Psoas muscle (tissue), 8 donors: ENCODE measurements around the gene B3GNT9. TPM values are rescaled to one million over a fixed set of nuclear protein-coding genes. Genes with fewer than 3 reads are reported as not detected.

ENCODE experiments used
- ATAC-seq, 4 donors: fragments of 200-7000 bp; cut with Tn5 transposase; one replicate each; pipeline ENCODE4 v1.9.1; 2020; ENCODE audit warnings: moderate library complexity in 3 of 4, mild to moderate bottlenecking in 2 of 4
- DNase-seq, 2 donors: peaks; one replicate each; pipeline ENCODE4 v3.0.0-alpha.2; 2020
- H3K27ac ChIP-seq: fragments of 200-600 bp; one replicate; pipeline ENCODE4 v1.8.0; 2022
- H3K27me3 ChIP-seq, 3 donors: fragments of 200-600 bp in 1 of 3; one replicate each; pipeline versions ENCODE4 v1.6.1 to v1.8.0; 2013 to 2022; ENCODE audit warnings: low read length in 2 of 3, mild to moderate bottlenecking in 2 of 3, moderate library complexity in 1 of 3; ENCODE audit not compliant: insufficient read depth in 3 of 3
- H3K36me3 ChIP-seq, 2 donors: fragments of 200-600 bp in 1 of 2; one replicate each; pipeline versions ENCODE4 v1.6.1 to v1.8.0; 2013 to 2022; ENCODE audit warnings: low read depth in 1 of 2, mild to moderate bottlenecking in 1 of 2, moderate library complexity in 1 of 2; ENCODE audit not compliant: insufficient read depth in 1 of 2
- H3K4me1 ChIP-seq: fragments of 200-600 bp; one replicate; pipeline ENCODE4 v1.8.0; 2022
- H3K4me3 ChIP-seq: fragments of 200-600 bp; one replicate; pipeline ENCODE4 v1.8.0; 2022; ENCODE audit warnings: mild to moderate bottlenecking
- H3K9me3 ChIP-seq: fragments of 200-600 bp; one replicate; pipeline ENCODE4 v1.8.0; 2022
- CTCF ChIP-seq: fragments of 200-600 bp; IDR thresholded peaks from one replicate; pipeline ENCODE4 v1.8.0; 2022; ENCODE audit warnings: antibody characterized with exemption
- WGBS, 3 donors: extraction: QIAGEN DNeasy Blood & Tissue Kit; methylation state at CpG; one replicate each; pipeline versions ENCODE4 v1.1.6 to v1.1.7; 2013; 5-methylcytosine and 5-hydroxymethylcytosine counted together
- intact Hi-C, 2 donors: fragments of 100-400 bp; cut with DNase I; formaldehyde crosslinking; loops; one replicate each; pipeline versions ENCODE4 v1.11.0 to v1.14.2; 2022
- polyA plus RNA-seq, 3 donors: library from polyadenylated mRNA; stranded (reverse); fragments of 200-250 nt; gene quantifications; one replicate each; pipeline ENCODE4 v1.2.3, GENCODE V29; 2013
- total RNA-seq, 4 donors: library from RNA; stranded (reverse); fragmentation: NEBNext Ultra II Directional in 2 of 4; extraction: Animal tissue kit (Norgen Biotek cat#: 25700) in 2 of 4; gene quantifications; one replicate each; pipeline versions ENCODE4 v1.2.1 to v1.2.4, GENCODE V29; 2021 to 2023
- donor health status: healthy with polysubstance abuse.
- donor health status: DM: no; HTN: no; CAD: no; lungs with moderate emphysema.
- donor health status: Bipolar disorder and iron deficiency.
- donor health status: healthy.
- donor health status: DM: yes; HTN: yes; CAD: no.
- donor health status: DM: no; HTN: no; CAD: no.
- donor health status: DM: no; HTN: no; CAD: no.
- donor health status: DM: yes; HTN: yes; CAD: no.

The B3GNT9 gene
- total and polyA plus RNA-seq, 7 donors, result 0.69 to 4.1 (median 1.2) TPM

DNA sequence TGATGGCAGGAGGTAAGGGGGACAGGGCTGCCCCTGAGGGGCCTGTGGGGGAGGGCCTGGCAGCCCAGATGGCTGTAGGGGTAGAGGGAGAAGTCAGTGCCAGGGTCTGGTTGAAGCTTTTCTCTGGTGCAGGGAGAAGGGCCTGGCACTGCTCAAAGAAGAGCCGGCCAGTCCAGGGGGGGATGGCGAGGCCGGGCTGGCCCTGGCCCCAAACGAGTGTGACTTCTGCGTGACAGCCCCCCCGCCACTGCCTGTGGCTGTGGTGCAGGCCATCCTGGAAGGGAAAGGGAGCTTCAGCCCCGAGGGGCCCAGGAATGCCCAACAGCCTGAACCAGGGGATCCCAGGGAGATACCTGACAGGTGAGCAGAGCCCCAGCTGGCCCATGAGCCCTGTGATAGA, 16.8 kb upstream of the B3GNT9 start:
- peak in 1 of 2 donors; percentile 12 for DNase-seq
- H3K4me3 ChIP-seq, result no peak overlapping the region
- H3K36me3 ChIP-seq, result peaks cover 0 to 20% of the 10 kb centered on the region in 2 donors
- H3K9me3 ChIP-seq, result no peaks in the 10 kb centered on the region
- 78 to 92% (median 85%) methylated on average over 7 of the region's 7 CpGs for WGBS, 3 donors
- TF ChIP-seq CTCF, result no peak
- H3K4me1 ChIP-seq, result peaks cover 40% of the 10 kb centered on the region
- no peaks in the 10 kb centered on the region for H3K27me3 ChIP-seq
- intact Hi-C loops, result no loop called here
- no peak for ATAC-seq
- H3K27ac ChIP-seq, result peak overlapping the region; percentile 97

DNA sequence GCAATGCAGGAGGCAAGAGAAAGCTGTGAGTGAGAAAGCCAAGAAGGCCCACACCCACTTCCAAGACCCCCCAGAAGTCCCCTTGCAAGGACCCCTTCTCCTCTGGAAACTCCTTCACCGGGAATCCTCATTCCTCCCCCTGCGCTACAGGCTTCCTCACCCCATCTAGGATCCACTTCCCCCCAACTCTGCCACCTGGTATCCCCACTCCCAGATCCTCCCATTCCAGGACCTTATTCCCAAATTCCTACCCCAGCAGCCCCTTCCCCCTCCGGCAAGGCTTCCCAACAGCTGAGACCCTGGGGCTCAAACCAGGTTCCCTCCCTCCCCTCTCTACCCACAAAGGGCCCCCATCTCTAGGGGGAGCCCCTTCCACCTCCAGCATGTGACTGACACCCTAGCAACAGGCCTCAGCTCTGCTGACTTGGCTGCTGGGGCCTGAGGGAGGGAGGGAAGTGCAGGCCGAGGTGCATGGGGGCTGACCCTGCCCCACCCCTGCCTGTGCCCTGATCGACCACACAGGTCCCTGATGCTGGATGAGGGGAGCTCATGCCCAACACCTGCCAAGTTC, 15.9 kb upstream of the B3GNT9 start:
- Histone ChIP-seq H3K27ac (peak overlapping the region; percentile 97), H3K36me3 (peaks cover 0 to 20% of the 10 kb centered on the region in 2 donors), H3K9me3 (no peaks in the 10 kb centered on the region), H3K4me1 (peaks cover 43% of the 10 kb centered on the region), H3K27me3 (no peaks in the 10 kb centered on the region), H3K4me3 (no peak overlapping the region)
- TF ChIP-seq CTCF, result no peak
- intact Hi-C loops, result no loop called here
- DNase-seq (no peak), ATAC-seq (no peak)
- 73 to 88% (median 83%) methylated on average over 5 of the region's 5 CpGs for WGBS, 3 donors

GRCh38 chr16:67166110-67166547, 15.3 kb upstream of the B3GNT9 start:
- H3K36me3 ChIP-seq, result peaks cover 0 to 20% of the 10 kb centered on the region in 2 donors
- WGBS, 3 donors, result 52 to 62% (median 54%) methylated on average over 10 to 18 of the region's 18 CpGs
- intact Hi-C loops, result no loop called here
- peak overlapping the region; percentile 93 for H3K27ac ChIP-seq
- no peaks in the 10 kb centered on the region for H3K9me3 ChIP-seq
- peak in 1 of 2 donors; percentile 8 for DNase-seq
- no peak for TF ChIP-seq CTCF
- H3K4me3 ChIP-seq, result no peak overlapping the region
- no peak for ATAC-seq
- no peaks in the 10 kb centered on the region for H3K27me3 ChIP-seq
- peaks cover 48% of the 10 kb centered on the region for H3K4me1 ChIP-seq

DNA sequence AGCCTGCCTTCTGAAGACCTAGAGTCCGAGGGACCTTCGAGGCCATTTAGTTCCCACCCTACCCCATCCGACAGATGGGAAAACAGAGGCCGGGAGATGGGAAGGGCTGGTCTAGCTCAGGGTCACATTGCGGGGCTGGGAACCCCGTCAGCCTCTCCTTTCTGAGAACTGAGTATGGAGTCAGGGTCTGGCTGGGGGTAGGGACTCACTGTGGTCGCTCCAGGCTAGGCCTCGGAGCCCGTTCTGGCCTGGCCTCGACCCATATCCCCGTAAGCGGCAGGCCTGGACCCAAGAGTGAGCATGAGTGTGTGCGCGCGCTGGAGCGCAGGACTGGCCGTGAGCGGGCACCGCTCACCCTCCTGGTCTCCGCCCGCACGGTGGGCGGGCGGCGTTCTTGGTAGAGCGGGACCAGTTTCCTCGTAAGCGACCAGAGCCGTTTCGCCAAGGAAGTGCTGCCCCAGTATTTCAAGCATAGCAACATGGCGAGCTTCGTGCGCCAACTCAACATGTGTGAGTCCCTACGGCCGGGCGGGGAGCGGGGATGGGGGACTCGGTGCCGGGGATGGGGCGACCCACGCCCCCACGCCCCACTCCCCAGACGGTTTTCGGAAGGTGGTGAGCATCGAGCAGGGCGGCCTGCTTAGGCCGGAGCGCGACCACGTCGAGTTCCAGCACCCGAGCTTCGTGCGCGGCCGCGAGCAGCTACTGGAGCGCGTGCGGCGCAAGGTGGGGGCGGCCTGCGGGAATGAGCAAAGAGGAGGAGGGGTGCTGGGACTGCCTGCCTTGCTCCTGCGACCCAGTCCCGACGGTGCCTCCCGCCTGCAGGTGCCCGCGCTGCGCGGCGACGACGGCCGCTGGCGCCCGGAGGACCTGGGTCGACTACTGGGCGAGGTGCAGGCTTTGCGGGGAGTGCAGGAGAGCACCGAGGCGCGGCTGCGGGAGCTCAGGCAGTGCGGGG, 14.6 kb upstream of the B3GNT9 start:
- Histone ChIP-seq H3K4me1 (peaks cover 49% of the 10 kb centered on the region), H3K27me3 (no peaks in the 10 kb centered on the region), H3K4me3 (peak overlapping the region; percentile 76), H3K9me3 (no peaks in the 10 kb centered on the region), H3K27ac (peak overlapping the region; percentile 93), H3K36me3 (peaks cover 0 to 20% of the 10 kb centered on the region in 2 donors)
- ATAC-seq (no peak), DNase-seq (peak in 1 of 2 donors; percentile 31)
- TF ChIP-seq CTCF, result no peak
- intact Hi-C loops, result no loop called here
- WGBS, 3 donors, result 35 to 47% (median 46%) methylated on average over 69 to 85 of the region's 85 CpGs
